Pulmonary artery endothelial cell (primary cell): ENCODE results near the gene ARSG. TPM values are rescaled to one million over a fixed set of nuclear protein-coding genes. Genes with fewer than 3 reads are reported as not detected.
"Not testable (repeated sequence)": the region's sequence is repeated elsewhere in the genome, so short reads cannot be mapped to it uniquely, and the experiment has no call there.

Experiments used
- DNase-seq: peaks from one replicate; pipeline ENCODE4 v3.0.0-alpha.2; 2011; ENCODE audit warnings: low read depth, low spot score
- total RNA-seq: library from RNA; depleted of rRNA; stranded (reverse); fragments of >200 nt; gene quantifications from 2 replicates; pipeline ENCODE4 v1.2.3, GENCODE V29; 2014

Gene ARSG
- total RNA-seq, 1 donor from 2014 or later, result 3.0 TPM

DNA sequence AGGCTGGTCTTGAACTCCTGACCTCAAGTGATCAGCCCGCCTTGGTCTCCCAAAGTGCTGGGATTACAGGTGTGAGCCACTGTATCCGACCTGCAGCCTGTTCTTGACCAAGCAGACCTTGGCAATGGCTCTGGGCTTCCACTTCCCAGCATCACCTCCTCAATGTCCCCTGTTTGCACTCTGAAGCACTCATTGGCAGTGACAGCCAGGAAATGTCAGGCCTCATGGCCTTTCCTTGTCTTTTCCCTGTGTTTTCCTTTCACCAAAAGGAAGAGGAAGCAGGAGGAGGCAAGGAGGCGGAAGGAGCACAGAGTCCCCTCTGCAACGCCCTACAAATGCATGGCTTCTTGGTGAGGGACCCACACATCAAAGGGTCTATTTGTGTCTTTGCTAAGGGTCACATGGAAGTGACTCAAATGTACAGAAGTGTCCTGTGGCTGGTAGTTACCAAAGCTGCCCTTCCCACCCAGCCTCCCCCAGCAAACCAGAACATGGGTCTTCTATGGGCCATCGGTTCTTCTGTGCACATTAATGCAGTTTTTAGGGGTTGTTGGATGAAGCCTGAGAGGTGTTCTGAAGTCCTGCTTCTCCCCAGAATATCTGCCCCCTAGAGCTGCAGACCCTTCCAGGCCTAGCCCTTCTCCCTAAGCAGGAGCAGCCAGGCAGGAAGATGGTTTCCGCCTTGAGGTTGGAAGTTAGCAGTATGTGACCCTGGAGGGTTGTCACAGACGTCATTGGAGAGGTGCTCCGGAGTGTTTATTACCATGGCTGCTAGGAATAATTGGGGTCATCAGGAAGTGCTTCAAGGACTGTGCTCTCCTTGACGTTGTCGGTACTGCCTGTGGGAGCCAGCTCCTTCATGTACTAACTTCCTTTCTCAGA lies 105.2 kb downstream of the ARSG start:
- no peak for DNase-seq

- DNase-seq, result no peak
These were observed 105.8 kb downstream of the ARSG start for GRCh38 chr17:68397108-68397536.

GRCh38 chr17:68398691-68399637 lies 107.7 kb downstream of the ARSG start:
- DNase-seq, result no peak

DNA sequence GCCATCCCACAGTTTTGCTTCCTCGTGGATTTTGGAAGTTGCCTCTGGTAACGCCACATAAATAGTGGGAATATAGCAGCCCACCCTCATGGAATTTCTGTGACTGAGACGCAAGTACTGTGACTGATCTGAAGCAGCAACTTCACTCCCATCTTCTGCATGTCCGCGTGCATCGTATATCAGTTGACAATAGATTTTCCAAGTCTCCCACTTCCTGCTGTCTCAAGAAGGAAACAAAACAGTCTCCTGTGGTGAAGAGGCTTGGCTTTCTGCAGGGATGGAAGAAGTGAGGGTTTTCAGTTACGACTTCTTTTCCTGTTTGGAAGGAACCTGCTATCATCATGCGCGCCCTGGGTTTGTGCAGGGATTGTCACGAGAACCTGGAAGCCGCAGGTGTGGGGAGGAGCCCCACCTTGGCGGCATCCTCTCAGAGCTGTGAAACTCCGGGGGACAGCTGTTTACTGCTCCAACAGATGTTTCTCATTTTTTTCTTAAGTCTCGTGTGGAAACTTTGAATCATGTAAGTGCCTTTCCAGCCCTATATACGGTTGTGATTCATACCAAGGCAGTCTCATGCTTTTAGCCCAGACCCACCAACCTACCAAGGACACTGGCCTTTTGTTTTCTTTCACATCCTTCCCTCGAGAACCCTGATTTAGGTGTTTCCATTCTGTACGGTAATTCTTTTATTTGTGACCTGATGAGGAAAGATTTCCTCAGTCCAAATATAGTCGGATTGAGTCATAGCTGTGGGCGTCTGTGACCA lies 108.5 kb downstream of the ARSG start:
- no peak for DNase-seq

GRCh38 chr17:68400404-68400735 lies 109.1 kb downstream of the ARSG start:
- no peak for DNase-seq

DNA sequence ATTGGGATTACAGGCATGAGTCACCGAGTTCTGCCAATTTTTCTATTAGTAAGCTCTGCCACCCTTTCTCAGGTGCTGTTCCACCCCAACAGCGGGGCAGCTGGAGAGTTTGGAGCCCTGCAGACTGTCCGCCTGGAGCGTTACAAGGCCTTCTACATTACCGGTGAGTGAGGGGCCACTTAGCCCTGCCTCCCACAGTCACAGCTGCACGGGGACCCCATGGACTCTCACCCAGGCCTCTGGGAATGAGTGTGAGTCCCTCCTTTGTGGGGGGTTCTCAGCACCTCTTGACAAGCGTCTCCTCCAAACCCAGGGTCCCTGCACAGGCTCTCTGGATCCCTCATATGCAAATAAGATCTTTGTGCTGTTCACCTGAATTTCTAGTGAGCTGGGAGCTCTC lies 110.0 kb downstream of the ARSG start:
- no peak for DNase-seq

DNA sequence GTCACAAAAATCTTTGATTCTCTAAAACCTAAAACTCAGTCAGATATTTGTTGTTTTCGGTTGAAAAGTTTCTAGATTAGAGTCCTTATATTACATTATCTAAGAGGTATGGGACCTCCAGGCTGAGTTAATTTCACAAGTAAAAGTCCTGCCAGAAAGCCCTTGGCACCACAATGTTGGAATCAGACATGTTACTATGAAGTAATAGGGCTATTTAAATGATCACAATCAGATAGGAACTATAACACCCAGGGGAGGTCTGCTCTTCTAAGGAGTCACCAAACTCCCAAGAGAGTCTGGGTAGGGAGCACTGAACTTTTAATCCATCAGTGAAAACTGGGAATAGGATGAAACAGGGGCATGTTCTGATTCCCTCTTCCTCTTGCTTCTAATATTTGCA lies 111.8 kb downstream of the ARSG start:
- DNase-seq, result no peak

DNA sequence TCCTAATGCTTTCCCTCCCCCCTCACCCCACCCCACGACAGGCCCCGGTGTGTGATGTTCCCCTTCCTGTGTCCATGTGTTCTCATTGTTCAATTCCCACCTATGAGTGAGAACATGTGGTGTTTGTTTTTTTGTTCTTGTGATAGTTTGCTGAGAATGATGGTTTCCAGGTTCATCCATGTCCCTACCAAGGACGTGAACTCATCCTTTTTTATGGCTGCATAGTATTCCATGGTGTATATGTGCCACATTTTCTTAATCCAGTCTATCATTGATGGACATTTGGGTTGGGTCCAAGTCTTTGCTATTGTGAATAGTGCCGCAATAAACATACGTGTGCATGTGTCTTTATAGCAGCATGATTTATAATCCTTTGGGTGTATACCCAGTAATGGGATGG lies 112.5 kb downstream of the ARSG start:
- DNase-seq, result not testable (repeated sequence)

DNA sequence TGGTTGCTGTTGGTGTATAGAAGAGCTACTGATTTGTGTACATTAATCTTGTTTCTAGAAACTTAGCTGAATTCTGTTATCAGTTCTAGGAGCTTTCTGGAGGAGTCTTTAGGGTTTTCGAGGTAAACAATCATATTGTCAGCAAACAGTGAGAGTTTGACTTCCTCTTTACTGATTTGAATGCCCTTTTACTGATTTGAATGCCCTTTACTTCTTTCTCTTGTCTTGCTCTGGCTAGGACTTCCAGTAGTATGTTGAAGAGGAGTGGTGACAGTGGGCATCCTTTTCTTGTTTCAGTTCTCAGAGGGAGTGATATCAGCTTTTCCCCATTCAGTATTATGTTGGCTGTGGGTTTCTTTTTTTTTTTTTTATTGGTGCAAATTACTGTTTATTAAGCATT lies 116.4 kb downstream of the ARSG start:
- DNase-seq, result not testable (repeated sequence)

DNA sequence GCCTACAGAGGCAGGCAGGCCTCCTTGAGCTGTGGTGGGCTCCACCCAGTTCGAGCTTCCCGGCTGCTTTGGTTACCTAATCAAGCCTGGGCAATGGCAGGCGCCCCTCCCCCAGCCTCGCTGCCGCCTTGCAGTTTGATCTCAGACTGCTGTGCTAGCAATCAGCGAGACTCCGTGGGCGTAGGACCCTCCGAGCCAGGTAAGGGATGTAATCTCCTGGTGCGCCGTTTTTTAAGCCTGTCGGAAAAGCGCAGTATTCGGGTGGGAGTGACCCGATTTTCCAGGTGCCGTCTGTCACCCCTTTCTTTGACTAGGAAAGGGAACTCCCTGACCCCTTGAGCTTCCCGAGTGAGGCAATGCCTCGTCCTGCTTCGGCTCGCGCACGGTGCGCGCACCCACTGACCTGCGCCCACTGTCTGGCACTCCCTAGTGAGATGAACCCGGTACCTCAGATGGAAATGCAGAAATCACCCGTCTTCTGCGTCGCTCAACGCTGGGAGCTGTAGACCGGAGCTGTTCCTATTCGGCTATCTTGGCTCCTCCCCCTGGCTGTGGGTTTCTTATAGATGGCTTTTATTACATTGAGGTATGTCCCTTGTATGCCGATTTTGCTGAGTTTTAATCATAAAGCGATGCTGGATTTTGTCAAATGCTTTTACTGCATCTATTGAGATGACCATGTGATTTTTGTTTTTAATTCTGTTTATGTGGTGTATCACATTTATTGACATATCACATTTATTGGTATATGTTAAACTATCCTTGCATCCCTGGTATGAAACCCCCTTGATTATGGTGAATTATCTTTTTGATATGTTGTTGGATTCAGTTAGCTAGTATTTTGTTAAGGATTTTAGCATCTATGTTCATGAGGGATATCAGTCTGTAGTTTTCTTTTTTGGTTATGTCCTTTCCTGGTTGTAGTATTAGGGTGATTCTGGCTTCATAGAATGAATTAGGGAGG lies 122.6 kb downstream of the ARSG start:
- not testable (repeated sequence) for DNase-seq

DNA sequence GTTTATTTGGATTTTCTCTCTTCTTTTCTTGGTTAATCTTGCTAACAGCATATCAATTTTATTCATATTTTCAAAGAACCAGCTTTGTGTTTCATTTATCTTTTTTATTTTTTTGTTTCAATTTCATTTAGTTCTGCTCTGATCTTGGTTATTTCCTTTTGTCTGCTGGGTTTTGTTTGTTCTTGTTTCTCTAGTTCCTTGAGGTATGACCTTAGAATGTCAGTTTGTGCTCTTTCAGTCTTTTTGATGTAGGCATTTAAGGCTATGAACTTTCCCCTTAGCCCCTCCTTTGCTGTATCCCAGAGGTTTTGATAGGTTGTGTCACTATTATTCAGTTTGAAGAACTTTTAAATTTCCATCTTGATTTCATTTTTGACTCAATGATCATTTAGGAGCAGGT lies 123.6 kb downstream of the ARSG start:
- DNase-seq, result not testable (repeated sequence)

GRCh38 chr17:68417317-68417716 lies 126.0 kb downstream of the ARSG start:
- no peak for DNase-seq

DNA sequence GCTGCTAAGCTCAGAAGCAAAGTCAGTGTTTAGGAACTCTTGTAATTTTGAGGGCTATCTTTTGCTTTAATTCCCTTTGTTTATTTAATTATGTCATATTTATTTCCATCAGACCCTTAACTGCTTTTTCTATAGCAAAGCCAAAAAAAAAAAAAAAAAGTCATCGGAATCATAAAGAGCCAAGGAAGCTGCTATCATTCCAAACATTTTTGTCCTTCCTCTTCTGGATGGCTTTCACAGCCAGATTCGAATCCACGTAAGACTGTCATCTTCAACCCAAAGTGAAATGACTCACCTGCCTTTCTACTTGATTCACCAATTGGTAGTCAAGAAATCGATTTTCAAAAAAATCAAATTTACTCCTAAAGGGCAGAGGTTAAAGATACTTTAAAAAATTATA lies 127.6 kb downstream of the ARSG start:
- no peak for DNase-seq

GRCh38 chr17:68420065-68420464 lies 128.8 kb downstream of the ARSG start:
- DNase-seq, result no peak

DNA sequence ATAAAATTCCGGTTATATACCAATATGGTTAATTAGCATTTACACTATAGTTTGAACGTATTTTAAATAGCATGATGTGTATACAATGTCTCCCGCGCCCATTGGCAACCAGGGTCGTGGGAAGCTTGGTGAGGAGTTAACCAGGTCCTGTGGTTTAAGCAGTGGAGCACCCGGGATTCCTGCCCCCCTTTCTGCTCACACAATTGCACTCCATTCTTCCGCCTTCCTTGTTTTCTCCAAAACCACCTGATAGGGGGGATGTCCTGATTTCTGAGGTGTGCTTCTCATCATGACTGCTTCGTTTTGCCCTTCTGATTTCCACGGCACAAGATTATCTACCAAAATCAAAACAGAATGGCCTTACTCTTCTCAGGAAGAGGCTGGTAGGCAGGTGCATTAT lies 130.2 kb downstream of the ARSG start:
- DNase-seq, result no peak

DNA sequence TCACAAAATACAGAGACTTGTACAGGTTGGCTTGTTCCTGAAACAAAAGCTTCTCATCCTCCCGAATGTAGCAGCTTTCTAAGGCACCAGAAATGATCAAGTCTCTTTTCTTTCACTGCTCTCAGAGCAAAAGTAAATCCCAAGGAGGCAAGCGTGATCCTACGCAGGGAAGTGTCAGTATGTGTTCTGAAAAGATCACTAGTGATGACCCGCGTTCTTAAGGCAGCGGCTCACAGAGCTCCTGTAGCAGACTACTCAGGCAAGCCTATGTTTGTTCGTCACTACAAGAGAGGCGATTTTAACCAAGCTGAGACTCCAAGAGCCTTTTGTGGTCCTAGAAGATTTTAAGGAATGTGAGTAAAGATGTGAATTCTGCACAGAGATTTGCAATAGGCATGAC lies 131.5 kb downstream of the ARSG start:
- no peak for DNase-seq

GRCh38 chr17:68423251-68423650 lies 132.0 kb downstream of the ARSG start:
- no peak for DNase-seq

- DNase-seq, result no peak
These were observed 132.9 kb downstream of the ARSG start for GRCh38 chr17:68424203-68424602.

DNA sequence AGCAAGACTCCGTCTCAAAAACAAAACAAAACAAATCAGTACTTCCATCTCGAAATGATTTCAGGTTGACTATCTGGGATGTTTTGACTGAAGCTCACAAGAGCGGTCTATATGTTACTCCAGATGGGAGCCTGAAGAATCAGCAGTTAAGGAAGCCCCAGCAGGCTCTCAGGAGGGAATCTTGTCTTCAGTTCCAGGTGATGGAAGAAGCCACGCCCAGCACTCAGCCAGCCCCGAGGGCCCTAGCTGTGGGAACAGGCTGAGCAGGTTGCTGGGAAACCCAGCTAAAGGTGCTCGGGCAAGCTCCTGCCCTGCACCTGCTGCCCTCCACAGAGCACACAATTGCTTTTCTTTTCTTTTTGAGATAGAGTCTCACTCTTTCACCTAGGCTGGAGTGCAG lies 133.6 kb downstream of the ARSG start:
- DNase-seq, result no peak

- DNase-seq, result no peak
These were observed 134.7 kb downstream of the ARSG start for GRCh38 chr17:68425979-68426378.
